H1 (cell line): ENCODE results near the gene INPP5F. TPM values are rescaled to one million over a fixed set of nuclear protein-coding genes. Genes with fewer than 3 reads are reported as not detected.

Experiments used
- RBBP5 ChIP-seq: IDR thresholded peaks from 2 replicates; pipeline ENCODE4 v1.7.1; 2012; ENCODE audit warnings: low read depth, mild to moderate bottlenecking, inconsistent platforms, low read length, moderate library complexity, borderline replicate concordance
- polyA plus RNA-seq, 7 experiments: library from polyadenylated mRNA; depleted of rRNA in 3 of 7; stranded (reverse) in 5 of 7; unstranded in 2 of 7; fragments of >200 nt in 5 of 7; fragments of 200-250 nt in 2 of 7; gene quantifications; 1 replicate in 5 of 7; 2 replicates in 1 of 7; 4 replicates in 1 of 7; pipeline versions ENCODE4 v1.2.1 to v1.2.3, GENCODE V29; 2011 to 2013; ENCODE audit warnings: missing spikeins in 2 of 7, mixed read lengths in 2 of 7
- total RNA-seq: library from RNA; stranded (reverse); fragmentation: NEBNext Ultra II Directional; extraction: Animal tissue kit (Norgen Biotek cat#: 25700); gene quantifications from 2 replicates; pipeline ENCODE4 v1.2.1, GENCODE V29; 2021

INPP5F gene
- total and polyA plus RNA-seq, 2 of the 8 experiments (the other 6 are each of a cell fraction or from before 2014, with no cell fraction given): 50.1 to 101 TPM

- TF ChIP-seq RBBP5: 0 out of 2 replicates have a peak, but pooled peaks have one; percentile 12
Observed at GRCh38 chr10:119871881-119872609, 146.2 kb downstream of the INPP5F start (continued).
